ENCODE data around the gene TRPM8.

Gene TRPM8

GRCh38 chr2:233981574-233982420 is 64.6 kb downstream of the TRPM8 start:
- no peak overlapping the region for H3K4me3 ChIP-seq (ENCODE audit: low read depth, low read length)
- no peak for TF ChIP-seq CTCF (IDR thresholded peaks at IDR 0.05; ENCODE audit: low read depth, low read length)

- no peak overlapping the region for H3K4me3 ChIP-seq (ENCODE audit: low read depth, low read length)
- TF ChIP-seq CTCF (IDR thresholded peaks at IDR 0.05; ENCODE audit: low read depth, low read length) = no peak
Measured at GRCh38 chr2:233982421-233983121, 65.4 kb downstream of the TRPM8 start.

- H3K4me3 ChIP-seq (ENCODE audit: low read depth, low read length) = no peak overlapping the region
- no peak for TF ChIP-seq CTCF (IDR thresholded peaks at IDR 0.05; ENCODE audit: low read depth, low read length)
Measured at GRCh38 chr2:233983445-233983844, 66.3 kb downstream of the TRPM8 start.

GRCh38 chr2:233988581-233988980 is 71.4 kb downstream of the TRPM8 start:
- TF ChIP-seq CTCF (IDR thresholded peaks at IDR 0.05; ENCODE audit: low read depth, low read length) = no peak
- no peak overlapping the region for H3K4me3 ChIP-seq (ENCODE audit: low read depth, low read length)

- no peak overlapping the region for H3K4me3 ChIP-seq (ENCODE audit: low read depth, low read length)
- no peak for TF ChIP-seq CTCF (IDR thresholded peaks at IDR 0.05; ENCODE audit: low read depth, low read length)
Measured at GRCh38 chr2:233989221-233989858, 72.2 kb downstream of the TRPM8 start.

- no peak overlapping the region for H3K4me3 ChIP-seq (ENCODE audit: low read depth, low read length)
- TF ChIP-seq CTCF (IDR thresholded peaks at IDR 0.05; ENCODE audit: low read depth, low read length) = no peak
Measured at GRCh38 chr2:233990261-233990798, 73.2 kb downstream of the TRPM8 start.
